Fibroblast of pulmonary artery (primary cell): Measurements from ENCODE around the gene EPHA2.
"Not testable (repeated sequence)": the region's sequence is repeated elsewhere in the genome, so short reads cannot be mapped to it uniquely, and the experiment has no call there.

Source experiments
- DNase-seq: peaks from one replicate; pipeline ENCODE4 v3.0.0-alpha.2; 2010; ENCODE audit warnings: low read depth
- H3K4me3 ChIP-seq: replicated peaks from 2 replicates; pipeline ENCODE4 v1.5.1; 2011; ENCODE audit warnings: low read depth, mild to moderate bottlenecking, control low read depth, low read length, moderate library complexity
- CTCF ChIP-seq: IDR thresholded peaks from 2 replicates; pipeline ENCODE4 v1.5.1; 2011; ENCODE audit warnings: mild to moderate bottlenecking, control low read depth, low read length, inconsistent platforms; ENCODE audit errors: missing control alignments

The EPHA2 gene

GRCh38 chr1:16166117-16166516 is 10.2 kb upstream of the EPHA2 start:
- TF ChIP-seq CTCF = no peak
- DNase-seq = no peak
- H3K4me3 ChIP-seq = no peak overlapping the region

DNA sequence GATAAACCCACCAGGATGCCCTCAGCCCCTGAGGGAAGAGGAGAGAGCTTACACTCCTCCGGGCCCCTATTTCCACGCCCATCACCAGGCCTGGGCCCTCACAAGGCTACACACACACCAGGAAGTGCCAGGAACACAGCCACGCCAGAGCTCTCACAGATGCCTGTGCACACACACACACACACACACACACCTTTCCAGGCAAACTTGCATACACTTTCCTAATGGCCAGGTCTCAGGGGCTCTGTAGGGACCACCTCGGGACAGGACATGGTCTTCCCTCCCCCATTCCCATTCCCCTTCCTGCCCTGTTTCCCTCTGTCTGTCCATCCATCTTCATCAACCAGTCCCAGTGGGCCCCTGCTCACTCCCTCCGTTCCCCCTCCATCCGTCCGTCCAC is 9.7 kb upstream of the EPHA2 start:
- no peak overlapping the region for H3K4me3 ChIP-seq
- TF ChIP-seq CTCF = no peak
- DNase-seq = no peak

DNA sequence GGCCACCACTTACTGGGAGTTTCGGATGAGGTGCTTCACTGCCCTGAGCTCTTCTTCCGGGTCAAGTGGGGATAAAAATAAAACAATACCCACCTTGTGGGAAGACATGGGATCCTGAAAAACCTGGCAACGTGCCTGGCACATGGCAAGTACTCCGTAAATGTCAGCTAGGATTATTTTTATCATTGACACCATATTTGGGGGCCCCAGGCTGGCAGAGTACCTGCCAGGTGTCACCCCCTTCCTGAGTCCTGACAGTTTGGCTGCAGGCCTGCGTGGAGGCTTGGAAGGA is 9.2 kb upstream of the EPHA2 start:
- DNase-seq = no peak
- TF ChIP-seq CTCF = no peak
- H3K4me3 ChIP-seq = no peak overlapping the region

DNA sequence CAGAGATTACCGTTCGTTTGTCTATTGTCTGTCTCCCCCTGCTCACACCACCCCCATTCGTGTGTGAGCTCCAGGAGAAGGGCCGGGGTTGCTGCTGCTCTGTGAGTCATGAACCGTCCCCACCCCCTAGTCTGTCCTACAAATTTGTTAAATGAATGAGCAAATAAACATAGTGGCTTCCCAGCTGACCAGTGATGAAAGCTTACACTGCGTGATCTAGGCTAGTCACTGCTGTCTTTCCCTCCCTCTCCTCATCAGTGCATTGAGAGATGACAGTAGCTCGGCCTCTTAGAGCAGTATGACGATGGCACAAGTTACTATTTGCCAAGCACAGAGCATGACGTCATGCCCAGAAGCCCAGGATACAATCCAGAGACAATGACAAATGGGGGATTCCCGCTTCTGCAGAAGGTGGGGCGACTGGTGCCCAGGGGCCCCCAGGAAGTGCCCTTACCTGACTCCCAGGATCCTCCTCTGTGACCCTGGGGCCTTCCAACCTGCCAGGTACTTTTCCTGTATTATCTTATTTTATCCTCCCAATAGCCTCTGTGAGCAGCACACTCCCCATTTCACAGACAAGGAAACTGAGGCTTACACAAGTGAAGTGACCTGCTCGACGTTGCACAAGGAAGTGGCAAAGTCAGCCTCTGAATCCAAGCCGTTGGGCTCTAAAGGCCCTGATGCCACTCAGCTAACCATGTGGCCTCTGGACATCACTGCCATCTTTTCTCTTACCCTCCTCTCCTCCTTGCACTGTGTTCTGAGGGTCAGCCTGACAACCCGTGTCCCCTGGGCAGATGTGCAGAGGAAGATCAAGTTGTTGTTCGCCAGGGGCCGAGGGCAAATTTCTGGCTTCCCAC is 8.6 kb upstream of the EPHA2 start:
- no peak overlapping the region for H3K4me3 ChIP-seq
- no peak for TF ChIP-seq CTCF
- DNase-seq = peak; percentile 95

DNA sequence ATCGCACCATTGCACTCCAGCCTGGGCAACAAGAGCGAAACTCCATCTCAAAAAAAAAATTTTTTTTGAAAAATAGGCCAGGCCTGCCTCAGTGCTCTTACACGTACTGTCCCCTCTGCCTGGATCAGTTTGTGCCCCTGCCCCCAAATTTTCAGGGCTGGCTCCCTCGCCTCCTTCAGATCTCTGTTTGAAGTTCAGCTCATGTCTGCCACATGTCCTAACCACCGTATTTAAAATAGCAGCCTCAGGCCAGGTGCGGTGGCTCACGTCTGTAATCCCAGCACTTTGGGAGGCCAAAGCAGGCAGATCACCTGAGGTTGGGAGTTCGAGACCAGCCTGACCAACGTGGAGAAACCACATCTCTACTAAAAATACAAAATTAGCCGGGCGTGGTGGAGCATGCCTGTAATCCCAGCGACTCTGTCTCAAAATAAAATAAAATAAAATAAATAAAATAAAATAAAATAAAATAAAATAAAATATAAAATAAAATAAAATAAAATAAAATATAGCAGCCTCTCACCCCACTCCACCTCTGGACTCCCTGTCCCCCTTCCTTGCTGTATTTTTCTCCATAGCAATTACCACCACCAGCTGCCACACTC is 7.8 kb upstream of the EPHA2 start:
- not testable (repeated sequence) for H3K4me3 ChIP-seq, DNase-seq

GRCh38 chr1:16162163-16162822 is 6.4 kb upstream of the EPHA2 start:
- DNase-seq = no peak
- TF ChIP-seq CTCF = no peak
- H3K4me3 ChIP-seq = no peak overlapping the region

DNA sequence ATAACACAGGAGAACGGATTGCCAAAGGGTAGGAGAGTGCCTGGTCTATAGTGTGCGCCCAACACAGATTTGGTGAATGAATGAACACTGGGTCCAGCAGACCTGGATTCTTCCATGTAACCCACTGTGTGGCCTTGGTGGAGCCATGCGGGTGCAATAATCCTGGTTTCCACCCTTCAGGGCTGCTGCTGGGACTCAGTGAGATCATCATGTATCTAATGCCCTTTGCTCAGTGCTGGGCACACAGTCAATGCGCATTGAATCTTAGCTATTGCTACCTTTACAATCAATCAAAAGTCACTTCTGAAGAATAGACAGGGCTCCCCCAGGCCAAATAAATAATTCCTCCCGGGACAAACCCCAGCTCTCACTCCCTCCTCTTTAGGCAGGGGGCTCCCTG is 5.8 kb upstream of the EPHA2 start:
- H3K4me3 ChIP-seq = no peak overlapping the region
- DNase-seq = no peak
- no peak for TF ChIP-seq CTCF
